Activated naive CD4-positive, alpha-beta T cell treated with anti-CD3 and anti-CD28 coated beads for 36 hours (primary cell): ENCODE data around the gene SGK1. TPM values are rescaled to one million over a fixed set of nuclear protein-coding genes. Genes with fewer than 3 reads are reported as not detected.
"Not testable (repeated sequence)": the region's sequence is repeated elsewhere in the genome, so short reads cannot be mapped to it uniquely, and the experiment has no call there.

Experiments used
- CTCF ChIA-PET: fragments of 350-600 bp; sonication (Branson Sonifier 250); formaldehyde crosslinking; loops from one replicate; lab custom pipeline; 2021; ENCODE audit warnings: antibody characterized with exemption; lab: Charles Lee
- DNase-seq: peaks from one replicate; pipeline ENCODE4 v3.0.0-alpha.2; 2020
- H3K27ac Mint-ChIP-seq: one replicate; pipeline ENCODE4 v1.8.0; 2021; ENCODE audit warnings: mild to moderate bottlenecking, mixed read lengths
- H3K27me3 Mint-ChIP-seq: one replicate; pipeline ENCODE4 v1.8.0; 2021; ENCODE audit warnings: low read depth, mixed read lengths
- H3K36me3 Mint-ChIP-seq: one replicate; pipeline ENCODE4 v1.8.0; 2021; ENCODE audit warnings: low read depth, mixed read lengths
- H3K4me1 Mint-ChIP-seq: one replicate; pipeline ENCODE4 v1.8.0; 2021; ENCODE audit warnings: low read depth, mixed read lengths
- H3K4me3 Mint-ChIP-seq: one replicate; pipeline ENCODE4 v1.8.0; 2021; ENCODE audit warnings: mild to moderate bottlenecking, moderate library complexity, mixed read lengths
- H3K9me3 Mint-ChIP-seq: one replicate; pipeline ENCODE4 v1.8.0; 2021; ENCODE audit warnings: mixed read lengths
- intact Hi-C: fragments of 100-400 bp; cut with micrococcal nuclease; formaldehyde crosslinking; loops from one replicate; pipeline ENCODE4 v1.15.1; 2023
- total RNA-seq, 2 experiments: library from RNA; stranded (reverse); gene quantifications; one replicate each; pipeline ENCODE4 v1.2.3, GENCODE V29; 2021

SGK1 gene
- total RNA-seq, 2 experiments from 2014 or later: 202 to 208 TPM

- H3K27me3 Mint-ChIP-seq, intact Hi-C loops, H3K4me3 Mint-ChIP-seq, H3K9me3 Mint-ChIP-seq, DNase-seq, H3K27ac Mint-ChIP-seq, H3K36me3 Mint-ChIP-seq: not testable (repeated sequence)
- peaks cover 18% of the 10 kb centered on the region for H3K4me1 Mint-ChIP-seq
- CTCF ChIA-PET: interaction anchor here (0.6 to 3.5 kb wide), 4 partner anchors 13 to 54 kb away, joined by 3 to 11 read pairs (median 4); no protein-coding TSS in a partner anchor
These were observed 125.3 kb downstream of the SGK1 start for GRCh38 chr6:134192609-134193008.

GRCh38 chr6:134190883-134191282, 127.0 kb downstream of the SGK1 start:
- DNase-seq: no peak
- no peak overlapping the region for H3K4me3 Mint-ChIP-seq
- no peaks in the 10 kb centered on the region for H3K36me3 Mint-ChIP-seq
- H3K27me3 Mint-ChIP-seq: no peaks in the 10 kb centered on the region
- peaks cover 10% of the 10 kb centered on the region for H3K4me1 Mint-ChIP-seq
- intact Hi-C loops: no loop called here
- H3K27ac Mint-ChIP-seq: no peak overlapping the region
- CTCF ChIA-PET: interaction anchor here (2.0 kb wide), 1 partner anchor 12 kb away, joined by 6 read pairs; no protein-coding TSS in a partner anchor
- no peaks in the 10 kb centered on the region for H3K9me3 Mint-ChIP-seq

GRCh38 chr6:134187751-134188150, 130.2 kb downstream of the SGK1 start:
- H3K36me3 Mint-ChIP-seq: no peaks in the 10 kb centered on the region
- CTCF ChIA-PET: interaction anchor here (0.6 kb wide), 1 partner anchor 130 kb away, joined by 5 read pairs; the partner anchor contains the start of gene SGK1
- intact Hi-C loops: no loop called here

GRCh38 chr6:134187154-134187553, 130.8 kb downstream of the SGK1 start:
- intact Hi-C loops: no loop called here
- CTCF ChIA-PET: no interaction called here
- H3K9me3 Mint-ChIP-seq: no peaks in the 10 kb centered on the region
- H3K27ac Mint-ChIP-seq: no peak overlapping the region
- DNase-seq: no peak
- H3K27me3 Mint-ChIP-seq: no peaks in the 10 kb centered on the region
- peaks cover 8% of the 10 kb centered on the region for H3K4me1 Mint-ChIP-seq
- H3K4me3 Mint-ChIP-seq: no peak overlapping the region
- no peaks in the 10 kb centered on the region for H3K36me3 Mint-ChIP-seq

More at GRCh38 chr6:134187751-134188150, 130.2 kb downstream of the SGK1 start:
- no peak overlapping the region for H3K27ac Mint-ChIP-seq
- no peak overlapping the region for H3K4me3 Mint-ChIP-seq
- H3K27me3 Mint-ChIP-seq: no peaks in the 10 kb centered on the region
- peaks cover 8% of the 10 kb centered on the region for H3K4me1 Mint-ChIP-seq
- DNase-seq: no peak
- no peaks in the 10 kb centered on the region for H3K9me3 Mint-ChIP-seq

- Mint-ChIP-seq H3K9me3 (no peaks in the 10 kb centered on the region), H3K4me3 (no peak overlapping the region), H3K36me3 (no peaks in the 10 kb centered on the region), H3K27me3 (no peaks in the 10 kb centered on the region), H3K4me1 (peaks cover 8% of the 10 kb centered on the region), H3K27ac (no peak overlapping the region)
- CTCF ChIA-PET: no interaction called here
- intact Hi-C loops: no loop called here
- DNase-seq: no peak
These were observed 131.6 kb downstream of the SGK1 start for GRCh38 chr6:134186355-134186754.

GRCh38 chr6:134185277-134185676, 132.6 kb downstream of the SGK1 start:
- no peak overlapping the region for H3K27ac Mint-ChIP-seq
- H3K4me3 Mint-ChIP-seq: no peak overlapping the region
- CTCF ChIA-PET: no interaction called here
- no peaks in the 10 kb centered on the region for H3K36me3 Mint-ChIP-seq
- intact Hi-C loops: no loop called here
- H3K27me3 Mint-ChIP-seq: no peaks in the 10 kb centered on the region
- H3K4me1 Mint-ChIP-seq: peaks cover 8% of the 10 kb centered on the region
- no peak for DNase-seq
- no peaks in the 10 kb centered on the region for H3K9me3 Mint-ChIP-seq

- peaks cover 13% of the 10 kb centered on the region for H3K4me1 Mint-ChIP-seq
- no peak for DNase-seq
- no peaks in the 10 kb centered on the region for H3K36me3 Mint-ChIP-seq
- H3K27me3 Mint-ChIP-seq: no peaks in the 10 kb centered on the region
- no peaks in the 10 kb centered on the region for H3K9me3 Mint-ChIP-seq
- intact Hi-C loops: no loop called here
- H3K4me3 Mint-ChIP-seq: no peak overlapping the region
- H3K27ac Mint-ChIP-seq: no peak overlapping the region
- CTCF ChIA-PET: no interaction called here
These were observed 134.1 kb downstream of the SGK1 start for GRCh38 chr6:134183844-134184243.

GRCh38 chr6:134182528-134182927, 135.4 kb downstream of the SGK1 start:
- no peak for DNase-seq
- Mint-ChIP-seq H3K4me3 (no peak overlapping the region), H3K4me1 (peaks cover 19% of the 10 kb centered on the region), H3K27me3 (no peaks in the 10 kb centered on the region), H3K36me3 (no peaks in the 10 kb centered on the region), H3K27ac (no peak overlapping the region), H3K9me3 (no peaks in the 10 kb centered on the region)
- intact Hi-C loops: no loop called here
- CTCF ChIA-PET: interaction anchor here (1.2 kb wide), 1 partner anchor 459 kb away, joined by 3 read pairs; no protein-coding TSS in a partner anchor

- H3K36me3 Mint-ChIP-seq, H3K4me3 Mint-ChIP-seq, H3K9me3 Mint-ChIP-seq, DNase-seq, H3K27ac Mint-ChIP-seq, H3K27me3 Mint-ChIP-seq, intact Hi-C loops: not testable (repeated sequence)
- H3K4me1 Mint-ChIP-seq: peaks cover 25% of the 10 kb centered on the region
- CTCF ChIA-PET: interaction anchor here (0.6 kb wide), 1 partner anchor 146 kb away, joined by 3 read pairs; no protein-coding TSS in a partner anchor
These were observed 136.2 kb downstream of the SGK1 start for GRCh38 chr6:134181726-134182125.

- H3K36me3 Mint-ChIP-seq, H3K27ac Mint-ChIP-seq, H3K27me3 Mint-ChIP-seq, intact Hi-C loops, H3K9me3 Mint-ChIP-seq, H3K4me3 Mint-ChIP-seq, DNase-seq: not testable (repeated sequence)
- CTCF ChIA-PET: interaction anchor here (0.6 to 2.1 kb wide), 2 partner anchors 12 to 146 kb away, joined by 3 to 6 read pairs; no protein-coding TSS in a partner anchor
- H3K4me1 Mint-ChIP-seq: peaks cover 26% of the 10 kb centered on the region
These were observed 136.7 kb downstream of the SGK1 start for GRCh38 chr6:134181251-134181650.

- CTCF ChIA-PET: interaction anchor here (2.1 kb wide), 1 partner anchor 13 kb away, joined by 6 read pairs; no protein-coding TSS in a partner anchor
- H3K4me3 Mint-ChIP-seq, intact Hi-C loops, H3K9me3 Mint-ChIP-seq, H3K36me3 Mint-ChIP-seq, H3K27me3 Mint-ChIP-seq, H3K27ac Mint-ChIP-seq, DNase-seq: not testable (repeated sequence)
- peaks cover 32% of the 10 kb centered on the region for H3K4me1 Mint-ChIP-seq
These were observed 137.4 kb downstream of the SGK1 start for GRCh38 chr6:134180540-134180939.

GRCh38 chr6:134178161-134179044, 139.5 kb downstream of the SGK1 start:
- no peaks in the 10 kb centered on the region for H3K27me3 Mint-ChIP-seq

More at GRCh38 chr6:134178161-134179044, 139.5 kb downstream of the SGK1 start:
- peak; percentile 93 for DNase-seq
- intact Hi-C loops: loop anchor here (1.0 to 5.0 kb wide), 10 partner anchors 58 to 1364 kb away; partner anchors contain the start of genes MYB and RPS12
- H3K27ac Mint-ChIP-seq: peak overlapping the region; percentile 95
- H3K36me3 Mint-ChIP-seq: peaks cover 21% of the 10 kb centered on the region
- H3K4me1 Mint-ChIP-seq: peaks cover 28% of the 10 kb centered on the region
- peak overlapping the region; percentile 97 for H3K4me3 Mint-ChIP-seq
- CTCF ChIA-PET: interaction anchor here (0.6 to 3.9 kb wide), 25 partner anchors 12 to 762 kb away, joined by 3 to 25 read pairs (median 3); no protein-coding TSS in a partner anchor
- H3K9me3 Mint-ChIP-seq: no peaks in the 10 kb centered on the region
